ENCODE measurements around the gene GRM4. TPM values are rescaled to one million over a fixed set of nuclear protein-coding genes. Genes with fewer than 3 reads are reported as not detected.
"Not testable (repeated sequence)": the region's sequence is repeated elsewhere in the genome, so short reads cannot be mapped to it uniquely, and the experiment has no call there.

The GRM4 gene
- polyA plus RNA-seq (2013, experiment 1 of 2), result 9.4 TPM
- polyA plus RNA-seq (2013, experiment 2 of 2), result 12.8 TPM

- Histone ChIP-seq H3K27me3 (ENCODE audit: insufficient read depth, low read length) (peaks cover 63% of the 10 kb centered on the region), H3K4me3 (ENCODE audit: low read length) (peak within 1 kb of the TSS; percentile 74), H3K9ac (ENCODE audit: low read depth, low read length) (peak within 1 kb of the TSS; percentile 70), H3K9me3 (ENCODE audit: insufficient read depth, low read depth, low read length) (no peaks in the 10 kb centered on the region), H3K27ac (ENCODE audit: low read depth, low read length) (peak within 1 kb of the TSS; percentile 16; the same call in 1 of the 2 replicates), H3K36me3 (ENCODE audit: insufficient read depth, low read length) (no peaks in the 10 kb centered on the region), H3K4me1 (ENCODE audit: insufficient read depth, low read length) (peaks cover 37% of the 10 kb centered on the region)
- 31% methylated on average over 20 of the region's 20 CpGs for WGBS
These were observed at the start of gene GRM4 for GRCh38 chr6:34146021-34146782. Gene GRM4, minus strand, starts transcription at chr6:34146087. Its CDS starts 12,591 bp downstream, at chr6:34133496.

DNA sequence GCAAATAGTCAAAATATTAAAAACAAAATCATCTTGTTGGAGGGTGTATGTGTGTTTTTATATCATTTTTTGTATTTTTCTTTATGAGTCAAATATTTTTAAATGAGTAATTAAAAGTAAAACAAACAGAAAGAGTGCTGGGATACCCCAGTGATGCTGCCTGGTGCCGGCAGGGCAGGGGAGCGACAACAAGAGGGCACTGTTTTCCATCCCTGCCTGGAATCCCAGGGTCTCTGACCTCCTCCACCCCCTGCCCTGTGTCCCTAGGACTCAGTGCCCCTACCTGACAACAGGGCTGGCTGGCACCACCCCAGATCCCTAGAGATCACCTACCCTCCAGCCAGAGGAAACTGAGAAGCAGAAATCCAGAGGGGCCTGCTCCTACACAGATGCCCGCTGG is 48.9 kb upstream of the GRM4 start:
- H3K4me3 ChIP-seq (ENCODE audit: low read length), result no peak overlapping the region
- H3K27me3 ChIP-seq (ENCODE audit: insufficient read depth, low read length), result peaks cover 8% of the 10 kb centered on the region
- H3K9ac ChIP-seq (ENCODE audit: low read depth, low read length), result no peak overlapping the region
- H3K9me3 ChIP-seq (ENCODE audit: insufficient read depth, low read depth, low read length), result no peaks in the 10 kb centered on the region
- H3K4me1 ChIP-seq (ENCODE audit: insufficient read depth, low read length), result no peaks in the 10 kb centered on the region; the same call in 1 of the 2 replicates
- H3K27ac ChIP-seq (ENCODE audit: low read depth, low read length), result no peak overlapping the region
- no peaks in the 10 kb centered on the region for H3K36me3 ChIP-seq (ENCODE audit: insufficient read depth, low read length)
- 92% methylated on average over 3 of the region's 3 CpGs for WGBS

- 83% methylated on average over 14 of the region's 14 CpGs for WGBS
- H3K36me3 ChIP-seq (ENCODE audit: insufficient read depth, low read length), result no peaks in the 10 kb centered on the region
- H3K9me3 ChIP-seq (ENCODE audit: insufficient read depth, low read depth, low read length), result no peaks in the 10 kb centered on the region
- no peak overlapping the region for H3K9ac ChIP-seq (ENCODE audit: low read depth, low read length)
- H3K27ac ChIP-seq (ENCODE audit: low read depth, low read length), result no peak overlapping the region
- peaks cover 3% of the 10 kb centered on the region; the same call in 1 of the 2 replicates for H3K27me3 ChIP-seq (ENCODE audit: insufficient read depth, low read length)
- H3K4me3 ChIP-seq (ENCODE audit: low read length), result no peak overlapping the region
- no peaks in the 10 kb centered on the region for H3K4me1 ChIP-seq (ENCODE audit: insufficient read depth, low read length)
These were observed 44.7 kb upstream of the GRM4 start for GRCh38 chr6:34190504-34191122.

- H3K4me3 ChIP-seq (ENCODE audit: low read length), result no peak overlapping the region
- WGBS, result 93% methylated on average over 12 of the region's 12 CpGs
These were observed 44.1 kb upstream of the GRM4 start for GRCh38 chr6:34189806-34190503.

DNA sequence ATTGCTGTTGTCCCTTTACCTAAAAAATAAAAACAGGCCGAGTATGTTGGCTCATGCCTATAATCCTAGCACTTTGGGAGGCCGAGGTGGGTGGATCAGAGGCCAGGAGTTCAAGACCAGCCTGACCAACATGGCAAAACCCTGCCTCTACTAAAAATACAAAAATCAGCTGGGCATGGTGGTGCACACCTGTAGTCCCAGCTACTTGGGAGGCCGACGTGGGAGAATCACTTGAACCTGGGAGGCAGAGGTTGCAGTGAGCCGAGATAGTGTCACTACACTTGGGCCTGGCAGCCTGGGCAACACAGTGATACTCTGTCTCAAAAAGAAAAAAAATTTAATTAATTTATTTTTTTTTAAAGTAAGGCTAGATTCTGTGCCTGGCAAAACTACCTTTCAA is 38.8 kb upstream of the GRM4 start:
- H3K9ac ChIP-seq (ENCODE audit: low read depth, low read length); H3K4me3 ChIP-seq (ENCODE audit: low read length); H3K9me3 ChIP-seq (ENCODE audit: insufficient read depth, low read depth, low read length); H3K36me3 ChIP-seq (ENCODE audit: insufficient read depth, low read length); H3K27ac ChIP-seq (ENCODE audit: low read depth, low read length); H3K27me3 ChIP-seq (ENCODE audit: insufficient read depth, low read length); H3K4me1 ChIP-seq (ENCODE audit: insufficient read depth, low read length): not testable (repeated sequence)
- WGBS, result 94% methylated on average over 5 of the region's 5 CpGs

More at GRCh38 chr6:34189806-34190503, 44.1 kb upstream of the GRM4 start:
- Histone ChIP-seq H3K27me3 (ENCODE audit: insufficient read depth, low read length) (no peaks in the 10 kb centered on the region), H3K36me3 (ENCODE audit: insufficient read depth, low read length) (no peaks in the 10 kb centered on the region), H3K9ac (ENCODE audit: low read depth, low read length) (no peak overlapping the region), H3K27ac (ENCODE audit: low read depth, low read length) (no peak overlapping the region), H3K9me3 (ENCODE audit: insufficient read depth, low read depth, low read length) (no peaks in the 10 kb centered on the region), H3K4me1 (ENCODE audit: insufficient read depth, low read length) (no peaks in the 10 kb centered on the region)

DNA sequence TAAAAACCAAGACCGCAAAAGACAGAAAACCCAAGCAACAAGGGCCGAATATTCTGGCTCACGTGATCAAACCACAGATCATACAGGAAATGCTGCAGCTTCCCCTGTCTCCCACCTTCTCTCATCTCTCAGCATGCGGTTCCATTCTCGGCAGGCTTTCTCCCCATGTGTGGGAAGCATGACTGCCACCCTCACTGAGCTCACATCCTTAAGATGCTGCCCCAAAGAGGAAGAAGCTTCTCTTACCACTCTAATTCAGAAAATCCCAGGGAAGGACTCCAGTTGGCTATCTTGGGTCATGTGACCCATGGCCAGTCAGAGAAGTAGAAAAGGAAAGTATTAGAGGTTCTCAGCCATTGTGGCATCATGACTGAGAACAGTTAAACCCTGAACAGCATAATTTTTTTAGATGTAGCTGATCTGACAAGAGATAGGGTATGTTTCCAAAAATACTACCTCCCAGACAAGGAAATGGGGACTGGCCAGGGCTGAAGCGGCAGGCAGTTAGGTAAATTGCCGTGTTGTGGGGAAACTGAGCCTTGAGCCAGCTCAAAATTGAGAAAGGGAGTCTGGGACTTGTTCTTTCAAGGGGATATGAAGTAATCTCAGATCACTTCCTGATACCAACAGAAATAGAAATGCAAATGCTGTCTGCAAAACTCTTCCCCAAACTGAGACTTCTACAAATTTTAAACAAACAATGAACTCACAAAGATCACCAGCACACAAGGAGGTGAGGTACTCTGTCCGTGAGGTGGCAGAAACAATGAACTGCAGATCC is 37.1 kb upstream of the GRM4 start:
- no peak overlapping the region for H3K27ac ChIP-seq (ENCODE audit: low read depth, low read length)
- H3K36me3 ChIP-seq (ENCODE audit: insufficient read depth, low read length), result no peaks in the 10 kb centered on the region
- no peak overlapping the region for H3K4me3 ChIP-seq (ENCODE audit: low read length)
- no peak overlapping the region for H3K9ac ChIP-seq (ENCODE audit: low read depth, low read length)
- H3K4me1 ChIP-seq (ENCODE audit: insufficient read depth, low read length), result no peaks in the 10 kb centered on the region
- WGBS, result 95% methylated on average over 8 of the region's 8 CpGs
- H3K9me3 ChIP-seq (ENCODE audit: insufficient read depth, low read depth, low read length), result no peaks in the 10 kb centered on the region
- no peaks in the 10 kb centered on the region for H3K27me3 ChIP-seq (ENCODE audit: insufficient read depth, low read length)

GRCh38 chr6:34181908-34182307 is 36.0 kb upstream of the GRM4 start:
- H3K27me3 ChIP-seq (ENCODE audit: insufficient read depth, low read length), result no peaks in the 10 kb centered on the region
- no peak overlapping the region for H3K9ac ChIP-seq (ENCODE audit: low read depth, low read length)
- 97% methylated on average over 1 of the region's 1 CpG for WGBS
- no peaks in the 10 kb centered on the region for H3K4me1 ChIP-seq (ENCODE audit: insufficient read depth, low read length)
- no peaks in the 10 kb centered on the region for H3K9me3 ChIP-seq (ENCODE audit: insufficient read depth, low read depth, low read length)
- no peak overlapping the region for H3K4me3 ChIP-seq (ENCODE audit: low read length)
- H3K36me3 ChIP-seq (ENCODE audit: insufficient read depth, low read length), result no peaks in the 10 kb centered on the region
- no peak overlapping the region for H3K27ac ChIP-seq (ENCODE audit: low read depth, low read length)

DNA sequence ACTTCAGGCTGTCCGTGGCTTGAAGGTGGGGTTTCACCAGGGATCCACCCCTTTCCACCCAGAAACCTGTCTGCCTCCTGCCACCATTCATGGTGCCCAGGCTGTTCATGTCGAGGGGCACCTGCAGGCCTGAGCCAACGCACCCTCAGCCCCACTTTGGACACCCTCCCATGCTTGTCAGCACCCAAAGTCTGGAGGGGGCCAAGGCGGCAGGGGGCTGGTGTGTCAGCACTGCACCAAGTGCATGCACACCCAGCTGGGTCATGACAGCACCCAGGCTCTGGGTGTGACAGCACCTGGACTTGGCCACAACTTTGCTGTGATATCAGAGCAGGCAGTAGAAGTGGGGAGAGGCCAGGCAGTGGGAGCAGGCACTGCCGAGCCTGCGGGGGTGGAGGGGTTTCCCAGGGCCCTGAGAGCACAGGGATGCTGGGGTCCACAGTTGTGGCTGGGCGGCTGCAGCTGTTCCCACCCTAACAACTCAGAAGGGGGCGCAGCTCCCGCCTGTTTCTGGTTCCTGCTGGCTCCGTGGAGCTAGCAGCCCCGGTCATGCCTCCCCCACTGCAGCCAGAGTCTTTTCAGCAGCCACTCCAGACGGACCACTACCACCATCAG is 33.3 kb upstream of the GRM4 start:
- H3K9me3 ChIP-seq (ENCODE audit: insufficient read depth, low read depth, low read length), result no peaks in the 10 kb centered on the region
- no peak overlapping the region for H3K9ac ChIP-seq (ENCODE audit: low read depth, low read length)
- H3K4me3 ChIP-seq (ENCODE audit: low read length), result no peak overlapping the region
- no peaks in the 10 kb centered on the region for H3K36me3 ChIP-seq (ENCODE audit: insufficient read depth, low read length)
- no peaks in the 10 kb centered on the region for H3K27me3 ChIP-seq (ENCODE audit: insufficient read depth, low read length)
- no peak overlapping the region for H3K27ac ChIP-seq (ENCODE audit: low read depth, low read length)
- H3K4me1 ChIP-seq (ENCODE audit: insufficient read depth, low read length), result no peaks in the 10 kb centered on the region
- WGBS, result 82% methylated on average over 12 of the region's 12 CpGs

DNA sequence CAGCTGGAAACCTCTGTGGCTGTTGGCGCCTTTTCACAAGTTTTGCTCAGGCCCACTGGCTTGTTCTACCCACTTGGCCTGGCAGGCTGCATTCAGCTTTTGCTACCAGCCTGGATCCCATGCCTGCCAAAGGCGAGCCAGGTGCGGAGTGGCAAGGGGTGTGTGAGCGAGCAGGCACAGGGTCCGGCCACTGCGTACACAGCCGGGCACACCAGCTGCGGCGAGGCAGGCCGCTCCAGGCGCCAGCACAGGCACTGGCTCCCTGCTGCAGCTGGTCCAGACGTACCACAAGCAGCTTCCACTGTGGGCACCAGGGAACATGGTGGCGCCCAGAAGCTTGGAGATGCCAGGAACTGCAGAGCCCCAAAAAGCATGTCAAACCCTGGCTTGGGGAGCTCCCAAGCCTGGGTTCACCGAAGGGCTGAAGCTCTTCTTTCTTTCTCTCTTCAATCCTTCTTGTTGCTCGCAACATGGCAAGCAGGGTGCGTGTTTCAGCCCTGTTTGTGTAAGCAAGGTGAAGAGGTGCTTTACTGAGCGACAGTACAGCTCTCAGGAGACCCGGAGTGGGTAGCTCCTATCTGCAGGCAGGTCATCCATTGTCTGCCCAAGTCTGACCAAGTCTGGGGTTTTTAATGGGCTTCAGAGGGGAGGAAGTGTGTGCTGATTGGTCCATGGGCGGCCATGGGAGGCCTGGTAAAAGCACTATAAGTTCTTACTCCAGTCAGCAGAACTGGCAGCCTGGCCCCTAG is 32.6 kb upstream of the GRM4 start:
- H3K9ac ChIP-seq (ENCODE audit: low read depth, low read length), result no peak overlapping the region
- no peak overlapping the region for H3K27ac ChIP-seq (ENCODE audit: low read depth, low read length)
- no peaks in the 10 kb centered on the region for H3K27me3 ChIP-seq (ENCODE audit: insufficient read depth, low read length)
- no peaks in the 10 kb centered on the region for H3K9me3 ChIP-seq (ENCODE audit: insufficient read depth, low read depth, low read length)
- no peaks in the 10 kb centered on the region for H3K4me1 ChIP-seq (ENCODE audit: insufficient read depth, low read length)
- no peak overlapping the region for H3K4me3 ChIP-seq (ENCODE audit: low read length)
- 91% methylated on average over 19 of the region's 19 CpGs for WGBS
- no peaks in the 10 kb centered on the region for H3K36me3 ChIP-seq (ENCODE audit: insufficient read depth, low read length)

DNA sequence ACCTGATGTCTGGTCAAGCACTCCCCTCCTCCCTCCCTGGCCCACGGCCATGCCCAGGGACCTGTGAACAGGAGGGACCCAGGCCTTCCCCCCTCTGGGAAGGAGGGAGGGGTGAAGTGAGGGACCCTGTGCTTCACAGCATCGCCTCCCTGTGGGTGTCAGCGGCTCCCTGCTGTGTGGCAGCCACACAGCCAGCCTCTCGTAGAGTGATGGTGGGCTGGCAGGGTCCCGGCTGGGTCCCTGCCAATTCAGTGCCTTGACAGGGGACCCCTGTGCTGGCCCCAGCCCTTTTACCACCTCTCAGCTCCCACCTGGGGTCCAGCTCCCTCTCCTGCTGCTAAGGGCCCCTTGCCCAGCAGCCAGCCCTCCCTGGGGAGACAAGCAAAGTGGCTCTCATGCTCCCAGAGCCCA is 31.3 kb upstream of the GRM4 start:
- no peaks in the 10 kb centered on the region for H3K4me1 ChIP-seq (ENCODE audit: insufficient read depth, low read length)
- no peaks in the 10 kb centered on the region for H3K9me3 ChIP-seq (ENCODE audit: insufficient read depth, low read depth, low read length)
- WGBS, result 93% methylated on average over 5 of the region's 5 CpGs
- H3K9ac ChIP-seq (ENCODE audit: low read depth, low read length), result no peak overlapping the region
- no peaks in the 10 kb centered on the region for H3K27me3 ChIP-seq (ENCODE audit: insufficient read depth, low read length)
- no peaks in the 10 kb centered on the region for H3K36me3 ChIP-seq (ENCODE audit: insufficient read depth, low read length)
- no peak overlapping the region for H3K4me3 ChIP-seq (ENCODE audit: low read length)
- H3K27ac ChIP-seq (ENCODE audit: low read depth, low read length), result no peak overlapping the region

Measured in HUES64 (cell line).